Prostate gland (tissue), 2 donors: Measurements from ENCODE around the gene BMPR2.

Experiments
- CTCF ChIP-seq, 4 experiments: fragments of 200-600 bp in 2 of 4; fragments of 450-650 bp in 2 of 4; sonication (generic) in 2 of 4; IDR thresholded peaks; 1 replicate in 3 of 4; 2 replicates in 1 of 4; pipeline ENCODE4 v1.5.1; 2016 to 2019; ENCODE audit warnings: antibody characterized with exemption in 4 of 4, mild to moderate bottlenecking in 2 of 4, moderate library complexity in 2 of 4
- POLR2A ChIP-seq: fragments of 450-650 bp; IDR thresholded peaks from one replicate; pipeline ENCODE4 v1.6.1; 2016; ENCODE audit warnings: antibody characterized with exemption, mild to moderate bottlenecking
- POLR2AphosphoS5 ChIP-seq: sonication (generic); formaldehyde crosslinking; IDR thresholded peaks from one replicate; pipeline ENCODE4 v1.6.1; 2017; ENCODE audit warnings: antibody characterized with exemption

GRCh38 chr2:202450785-202451184, 74.7 kb downstream of the BMPR2 start:
- TF ChIP-seq POLR2AphosphoS5 (no peak), CTCF (IDR thresholded peaks at IDR 0.05) (no peak), POLR2A (no peak)
